Measurements from ENCODE around the gene KIAA1755. TPM values are rescaled to one million over a fixed set of nuclear protein-coding genes. Genes with fewer than 3 reads are reported as not detected.

Gene KIAA1755
- total RNA-seq, 3 donors from 2014 or later (not counting 1 experiment from before 2014, with no cell fraction given), result not detected

GRCh38 chr20:38187517-38187916 lies 73.0 kb downstream of the KIAA1755 start:
- H3K4me3 ChIP-seq (ENCODE audit: low read length), result no peak overlapping the region
- Mint-ChIP-seq H3K4me3 (no peak overlapping the region), H3K9me3 (no peaks in the 10 kb centered on the region), H3K27me3 (ENCODE audit: low read depth in 2 of 2) (peaks cover 11 to 44% of the 10 kb centered on the region in 2 donors), H3K27ac (no peak overlapping the region), H3K36me3 (no peaks in the 10 kb centered on the region), H3K4me1 (no peaks in the 10 kb centered on the region)
- no peaks in the 10 kb centered on the region for H3K4me1 ChIP-seq (ENCODE audit: control insufficient read depth, insufficient read depth, low read length)
- no peak for ATAC-seq
- H3K9me3 ChIP-seq (ENCODE audit: control insufficient read depth, insufficient read depth, low read length), result no peaks in the 10 kb centered on the region
- intact Hi-C loops (cut with micrococcal nuclease), result no loop called here
- no peak overlapping the region for H3K27ac ChIP-seq (ENCODE audit: low read length)
- WGBS (ENCODE audit: insufficient coverage), result 91% methylated on average over 5 of the region's 5 CpGs
- DNase-seq, result no peak
- no peak for TF ChIP-seq CTCF (IDR thresholded peaks at IDR 0.05)
- no peaks in the 10 kb centered on the region for H3K36me3 ChIP-seq (ENCODE audit: control insufficient read depth, insufficient read depth, low read length)
- H3K27me3 ChIP-seq (ENCODE audit: control insufficient read depth, insufficient read depth, low read length), result peaks cover 4% of the 10 kb centered on the region

DNA sequence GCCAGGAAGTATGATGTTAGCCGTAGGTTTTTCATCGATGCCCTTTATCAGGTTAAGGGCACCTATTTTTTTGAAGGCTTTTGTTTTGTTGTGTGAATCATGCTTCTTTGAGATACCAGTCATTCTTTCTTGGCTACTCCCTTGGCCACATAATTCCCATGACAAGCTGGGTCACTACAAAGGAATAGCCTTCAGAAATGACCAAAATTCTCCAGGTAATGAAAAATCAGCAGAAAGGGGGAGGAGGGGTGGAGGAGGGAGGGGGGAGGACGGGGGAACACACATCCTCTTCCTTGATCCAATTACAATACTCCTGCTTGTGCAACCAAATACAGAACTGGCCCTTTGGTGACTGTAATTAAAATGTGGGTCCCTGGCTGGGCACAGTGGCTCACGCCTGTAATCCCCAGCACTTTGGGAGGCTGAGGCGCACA lies 73.7 kb downstream of the KIAA1755 start:
- ATAC-seq, result no peak
- H3K27me3 ChIP-seq (ENCODE audit: control insufficient read depth, insufficient read depth, low read length), result peaks cover 4% of the 10 kb centered on the region

DNA sequence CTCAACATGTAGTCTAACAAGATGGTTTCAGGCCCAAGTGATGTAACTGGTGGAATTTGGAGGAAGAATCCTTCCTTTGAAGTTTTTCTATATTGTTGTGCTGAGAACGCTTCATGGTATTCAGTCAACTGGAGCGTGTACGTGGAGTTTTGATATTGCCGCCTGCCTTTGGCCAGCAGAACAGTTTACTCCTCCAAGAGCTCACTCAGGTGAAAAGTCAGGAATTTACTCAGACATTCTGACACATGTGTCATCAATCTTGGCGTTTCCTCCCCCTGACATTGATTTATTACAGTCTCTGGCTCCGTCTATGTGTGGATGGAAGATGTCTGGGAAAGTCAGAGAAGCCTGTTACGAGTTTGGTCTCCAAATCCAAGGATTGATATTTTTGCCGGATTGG lies 76.4 kb downstream of the KIAA1755 start:
- WGBS (ENCODE audit: insufficient coverage), result 81% methylated on average over 8 of the region's 8 CpGs
- H3K4me3 Mint-ChIP-seq, result no peak overlapping the region
- H3K9me3 Mint-ChIP-seq, result no peaks in the 10 kb centered on the region
- H3K4me3 ChIP-seq (ENCODE audit: low read length), result no peak overlapping the region
- H3K4me1 ChIP-seq (ENCODE audit: control insufficient read depth, insufficient read depth, low read length), result no peaks in the 10 kb centered on the region
- no peak for TF ChIP-seq CTCF (IDR thresholded peaks at IDR 0.05)
- H3K27ac ChIP-seq (ENCODE audit: low read length), result no peak overlapping the region
- DNase-seq (no peak), ATAC-seq (no peak)
- no peaks in the 10 kb centered on the region for H3K36me3 Mint-ChIP-seq
- no peaks in the 10 kb centered on the region for H3K36me3 ChIP-seq (ENCODE audit: control insufficient read depth, insufficient read depth, low read length)
- H3K9me3 ChIP-seq (ENCODE audit: control insufficient read depth, insufficient read depth, low read length), result no peaks in the 10 kb centered on the region
- H3K27me3 Mint-ChIP-seq (ENCODE audit: low read depth in 2 of 2), result peaks cover 11 to 36% of the 10 kb centered on the region in 2 donors
- no peak overlapping the region for H3K27ac Mint-ChIP-seq
- intact Hi-C loops (cut with micrococcal nuclease), result no loop called here
- no peaks in the 10 kb centered on the region for H3K4me1 Mint-ChIP-seq
- peaks cover 3% of the 10 kb centered on the region for H3K27me3 ChIP-seq (ENCODE audit: control insufficient read depth, insufficient read depth, low read length)

More for the DNA sequence above, 73.7 kb downstream of the KIAA1755 start:
- no peak for DNase-seq
- Histone ChIP-seq H3K4me3 (ENCODE audit: low read length) (no peak overlapping the region), H3K4me1 (ENCODE audit: control insufficient read depth, insufficient read depth, low read length) (no peaks in the 10 kb centered on the region), H3K27ac (ENCODE audit: low read length) (no peak overlapping the region), H3K9me3 (ENCODE audit: control insufficient read depth, insufficient read depth, low read length) (no peaks in the 10 kb centered on the region), H3K36me3 (ENCODE audit: control insufficient read depth, insufficient read depth, low read length) (no peaks in the 10 kb centered on the region)
- WGBS (ENCODE audit: insufficient coverage), result 95% methylated on average over 4 of the region's 5 CpGs
- H3K4me1 Mint-ChIP-seq, result no peaks in the 10 kb centered on the region
- no peaks in the 10 kb centered on the region for H3K9me3 Mint-ChIP-seq
- peaks cover 11 to 44% of the 10 kb centered on the region in 2 donors for H3K27me3 Mint-ChIP-seq (ENCODE audit: low read depth in 2 of 2)
- H3K27ac Mint-ChIP-seq, result no peak overlapping the region
- H3K36me3 Mint-ChIP-seq, result no peaks in the 10 kb centered on the region
- intact Hi-C loops (cut with micrococcal nuclease), result no loop called here
- no peak for TF ChIP-seq CTCF (IDR thresholded peaks at IDR 0.05)
- H3K4me3 Mint-ChIP-seq, result no peak overlapping the region

- Mint-ChIP-seq H3K4me3 (no peak overlapping the region), H3K4me1 (no peaks in the 10 kb centered on the region), H3K27me3 (ENCODE audit: low read depth in 2 of 2) (peaks cover 12 to 38% of the 10 kb centered on the region in 2 donors), H3K36me3 (no peaks in the 10 kb centered on the region), H3K9me3 (no peaks in the 10 kb centered on the region), H3K27ac (no peak overlapping the region)
- H3K9me3 ChIP-seq (ENCODE audit: control insufficient read depth, insufficient read depth, low read length), result no peaks in the 10 kb centered on the region
- no peak for DNase-seq
- no peaks in the 10 kb centered on the region for H3K36me3 ChIP-seq (ENCODE audit: control insufficient read depth, insufficient read depth, low read length)
- no peak for TF ChIP-seq CTCF (IDR thresholded peaks at IDR 0.05)
- ATAC-seq, result no peak
- no peaks in the 10 kb centered on the region for H3K4me1 ChIP-seq (ENCODE audit: control insufficient read depth, insufficient read depth, low read length)
- H3K27me3 ChIP-seq (ENCODE audit: control insufficient read depth, insufficient read depth, low read length), result no peaks in the 10 kb centered on the region
- no peak overlapping the region for H3K4me3 ChIP-seq (ENCODE audit: low read length)
- intact Hi-C loops (cut with micrococcal nuclease), result no loop called here
- H3K27ac ChIP-seq (ENCODE audit: low read length), result no peak overlapping the region
- 95% methylated on average over 3 of the region's 3 CpGs for WGBS (ENCODE audit: insufficient coverage)
Observed at GRCh38 chr20:38181971-38182370, 78.6 kb downstream of the KIAA1755 start.
